ENCODE results near the gene MEGF11.

DNA sequence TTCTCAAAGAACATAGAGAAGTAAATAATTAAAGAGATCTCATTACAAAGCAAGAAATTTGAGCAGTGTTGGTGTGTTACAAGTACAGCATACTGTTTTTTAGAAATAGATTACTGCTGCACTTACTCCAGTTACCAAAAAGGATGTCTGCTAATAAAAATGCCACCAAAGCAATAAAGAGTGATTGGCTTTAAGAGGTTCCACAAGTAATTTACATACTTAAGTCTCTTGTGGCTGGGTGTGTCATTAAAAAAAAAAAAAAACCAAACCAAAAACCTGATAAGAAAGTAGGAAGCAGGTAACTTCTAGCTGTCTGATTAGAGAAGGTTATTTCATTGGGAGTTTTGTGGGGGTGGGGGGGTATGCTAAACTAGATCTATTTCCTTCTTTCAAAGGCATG, 369.0 kb downstream of the MEGF11 start:
- TF ChIP-seq ZNF70 (CRISPR knock-in tag; IDR thresholded peaks at IDR 0.05) (no peak), ESRRG (CRISPR knock-in tag; IDR thresholded peaks at IDR 0.05) (no peak), ZNF565 (CRISPR knock-in tag; conservative IDR thresholded peaks at IDR 0.05; ENCODE audit: low read depth) (no peak), SNAI2 (CRISPR knock-in tag; IDR thresholded peaks at IDR 0.05) (no peak), CSDC2 (CRISPR knock-in tag; IDR thresholded peaks at IDR 0.05) (no peak), GLIS3 (CRISPR knock-in tag; IDR thresholded peaks at IDR 0.05) (no peak), OSR1 (CRISPR knock-in tag; IDR thresholded peaks at IDR 0.05) (no peak), TOX (CRISPR knock-in tag; IDR thresholded peaks at IDR 0.05; ENCODE audit: borderline replicate concordance) (no peak)
- TF ChIP-seq, protein P1, sequence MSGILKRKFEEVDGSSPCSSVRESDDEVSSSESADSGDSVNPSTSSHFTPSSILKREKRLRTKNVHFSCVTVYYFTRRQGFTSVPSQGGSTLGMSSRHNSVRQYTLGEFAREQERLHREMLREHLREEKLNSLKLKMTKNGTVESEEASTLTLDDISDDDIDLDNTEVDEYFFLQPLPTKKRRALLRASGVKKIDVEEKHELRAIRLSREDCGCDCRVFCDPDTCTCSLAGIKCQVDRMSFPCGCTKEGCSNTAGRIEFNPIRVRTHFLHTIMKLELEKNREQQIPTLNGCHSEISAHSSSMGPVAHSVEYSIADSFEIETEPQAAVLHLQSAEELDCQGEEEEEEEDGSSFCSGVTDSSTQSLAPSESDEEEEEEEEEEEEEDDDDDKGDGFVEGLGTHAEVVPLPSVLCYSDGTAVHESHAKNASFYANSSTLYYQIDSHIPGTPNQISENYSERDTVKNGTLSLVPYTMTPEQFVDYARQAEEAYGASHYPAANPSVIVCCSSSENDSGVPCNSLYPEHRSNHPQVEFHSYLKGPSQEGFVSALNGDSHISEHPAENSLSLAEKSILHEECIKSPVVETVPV (CRISPR knock-in tag; IDR thresholded peaks at IDR 0.05): no peak
